Sigmoid colon (tissue), 4 donors: Measurements from ENCODE around the gene KCNJ15.

ENCODE experiments used
- EP300 ChIP-seq, 4 donors: sonication (generic); formaldehyde crosslinking; IDR thresholded peaks; one replicate each; pipeline ENCODE4 v1.6.1; 2017; ENCODE audit warnings: antibody characterized with exemption in 4 of 4
- TF ChIP-seq, protein P1 (sequence below), 4 experiments: fragments of 450-650 bp in 3 of 4; fragments of 200-600 bp in 1 of 4; IDR thresholded peaks; one replicate each; pipeline ENCODE4 v1.5.1; 2016 to 2019; ENCODE audit warnings: antibody characterized with exemption in 4 of 4, mild to moderate bottlenecking in 3 of 4, moderate library complexity in 2 of 4

- TF ChIP-seq, protein P1, sequence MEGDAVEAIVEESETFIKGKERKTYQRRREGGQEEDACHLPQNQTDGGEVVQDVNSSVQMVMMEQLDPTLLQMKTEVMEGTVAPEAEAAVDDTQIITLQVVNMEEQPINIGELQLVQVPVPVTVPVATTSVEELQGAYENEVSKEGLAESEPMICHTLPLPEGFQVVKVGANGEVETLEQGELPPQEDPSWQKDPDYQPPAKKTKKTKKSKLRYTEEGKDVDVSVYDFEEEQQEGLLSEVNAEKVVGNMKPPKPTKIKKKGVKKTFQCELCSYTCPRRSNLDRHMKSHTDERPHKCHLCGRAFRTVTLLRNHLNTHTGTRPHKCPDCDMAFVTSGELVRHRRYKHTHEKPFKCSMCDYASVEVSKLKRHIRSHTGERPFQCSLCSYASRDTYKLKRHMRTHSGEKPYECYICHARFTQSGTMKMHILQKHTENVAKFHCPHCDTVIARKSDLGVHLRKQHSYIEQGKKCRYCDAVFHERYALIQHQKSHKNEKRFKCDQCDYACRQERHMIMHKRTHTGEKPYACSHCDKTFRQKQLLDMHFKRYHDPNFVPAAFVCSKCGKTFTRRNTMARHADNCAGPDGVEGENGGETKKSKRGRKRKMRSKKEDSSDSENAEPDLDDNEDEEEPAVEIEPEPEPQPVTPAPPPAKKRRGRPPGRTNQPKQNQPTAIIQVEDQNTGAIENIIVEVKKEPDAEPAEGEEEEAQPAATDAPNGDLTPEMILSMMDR (IDR thresholded peaks at IDR 0.05): no peak
- TF ChIP-seq EP300 (IDR thresholded peaks at IDR 0.05): no peak
Measured at GRCh38 chr21:38322311-38322950, 65.6 kb downstream of the KCNJ15 start.
